Adrenal gland (tissue), 12 donors: ENCODE results near the gene ISY1. TPM values are rescaled to one million over a fixed set of nuclear protein-coding genes. Genes with fewer than 3 reads are reported as not detected.
A peak's percentile ranks its signal among the peaks of the same experiment; 100 is the strongest.

ENCODE experiments used
- DNase-seq, 7 donors: peaks; one replicate each; pipeline ENCODE4 v3.0.0-alpha.2; 2019 to 2020
- H3K27ac ChIP-seq, 5 donors: fragments of 200-600 bp; sonication (generic) in 4 of 5; 1 replicate in 3 of 5; 2 replicates in 2 of 5; pipeline versions ENCODE4 v1.5.1 to v1.8.0; 2016 to 2020; ENCODE audit warnings: mild to moderate bottlenecking in 1 of 5
- H3K27me3 ChIP-seq: fragments of 200-600 bp; 2 replicates; pipeline ENCODE4 v1.8.0; 2021
- H3K36me3 ChIP-seq, 2 donors: fragments of 200-600 bp; replicated peaks in 1 of 2; 1 replicate in 1 of 2; 2 replicates in 1 of 2; pipeline versions ENCODE4 v1.5.1 to v1.8.0; 2018 to 2022
- H3K4me1 ChIP-seq, 2 donors: fragments of 200-600 bp; replicated peaks in 1 of 2; 1 replicate in 1 of 2; 2 replicates in 1 of 2; pipeline versions ENCODE4 v1.5.1 to v1.8.0; 2018 to 2021
- H3K4me3 ChIP-seq, 4 donors: fragments of 200-600 bp; sonication (generic) in 3 of 4; one replicate each; pipeline ENCODE4 v1.5.1; 2016 to 2018
- H3K9me3 ChIP-seq, 3 donors: fragments of 200-600 bp; sonication (generic) in 1 of 3; replicated peaks in 1 of 3; 1 replicate in 2 of 3; 2 replicates in 1 of 3; pipeline versions ENCODE4 v1.5.1 to v1.8.0; 2016 to 2021
- CTCF ChIP-seq, 6 experiments: fragments of 450-650 bp in 4 of 6; fragments of 200-600 bp in 2 of 6; sonication (generic) in 1 of 6; IDR thresholded peaks; 1 replicate in 5 of 6; 2 replicates in 1 of 6; pipeline versions ENCODE4 v1.5.1 to v1.8.0; 2016 to 2021; ENCODE audit warnings: antibody characterized with exemption in 6 of 6, mild to moderate bottlenecking in 2 of 6, moderate library complexity in 1 of 6
- POLR2A ChIP-seq, 2 donors: fragments of 450-650 bp; IDR thresholded peaks; one replicate each; pipeline ENCODE4 v1.6.1; 2017; ENCODE audit warnings: antibody characterized with exemption in 2 of 2, mild to moderate bottlenecking in 2 of 2, moderate library complexity in 1 of 2
- WGBS, 4 donors: extraction: QIAGEN DNeasy Blood & Tissue Kit in 2 of 4; methylation state at CpG; one replicate each; pipeline versions ENCODE4 v1.1.5 to v1.1.7; 2013 to 2017; 5-methylcytosine and 5-hydroxymethylcytosine counted together
- intact Hi-C, 2 donors: fragments of 100-400 bp; cut with DNase I; formaldehyde crosslinking; loops; one replicate each; pipeline versions ENCODE4 v1.14.1 to v1.15.0; 2022 to 2023
- polyA plus RNA-seq, 3 donors: library from polyadenylated mRNA; stranded (reverse); fragments of 200-250 nt in 2 of 3; fragments of 350-450 nt in 1 of 3; fragmentation: Illumina TruSeq in 1 of 3; extraction: RNeasy Lipid Tissue Mini Kit (QIAGEN cat#74804) in 1 of 3; gene quantifications; one replicate each; pipeline ENCODE4 v1.2.3, GENCODE V29; 2013 to 2014
- total RNA-seq, 9 donors: library from RNA; depleted of rRNA in 4 of 9; stranded (reverse); fragments of >200 nt in 4 of 9; fragments of 120-200 nt in 1 of 9; fragmentation: NEBNext Ultra II Directional in 1 of 9; extraction: Animal tissue kit (Norgen Biotek cat#: 25700) in 1 of 9; gene quantifications; one replicate each; pipeline versions ENCODE4 v1.1.0 to v1.2.4, GENCODE V29; 2013 to 2023
- donor health status: healthy with polysubstance abuse.
- donor health status: Bipolar disorder and iron deficiency.
- donor health status: DM: yes; HTN: yes; CAD: no.
- donor health status: DM: no; HTN: no; CAD: no.
- donor health status: DM: no; HTN: no; CAD: no.
- donor health status: DM: yes; HTN: yes; CAD: no.

ISY1 gene
- total and polyA plus RNA-seq, 12 donors = 4.1 to 40.0 (median 26.1) TPM

- H3K27ac ChIP-seq = peak overlapping the region; percentile 84 to 99 (median 91)
- 0 to 1% (median 1%) methylated on average over 20 to 80 of the region's 80 CpGs for WGBS, 4 donors
- peak in 1 of 2 donors; percentile 54 for TF ChIP-seq POLR2A (IDR thresholded peaks at IDR 0.05)
- no peak for TF ChIP-seq CTCF (IDR thresholded peaks at IDR 0.05)
- H3K36me3 ChIP-seq = no peaks in the 10 kb centered on the region
- intact Hi-C loops = no loop called here
- H3K9me3 ChIP-seq = no peaks in the 10 kb centered on the region
- peak overlapping the region; percentile 70 to 96 (median 83) for H3K4me3 ChIP-seq
- peak in 2 of 7 donors; percentile 29 to 35 for DNase-seq
- H3K4me1 ChIP-seq = peaks cover 27 to 42% of the 10 kb centered on the region in 2 donors
- no peaks in the 10 kb centered on the region for H3K27me3 ChIP-seq
Observed at GRCh38 chr3:129121016-129121791, 39.7 kb downstream of the ISY1 start.

- no peaks in the 10 kb centered on the region for H3K9me3 ChIP-seq
- no peaks in the 10 kb centered on the region for H3K36me3 ChIP-seq
- TF ChIP-seq POLR2A (IDR thresholded peaks at IDR 0.05) = peak; percentile 58 to 83
- peak in 2 of 6 experiments; percentile 51 to 52 for TF ChIP-seq CTCF (IDR thresholded peaks at IDR 0.05)
- H3K27me3 ChIP-seq = no peaks in the 10 kb centered on the region
- H3K4me1 ChIP-seq = peaks cover 32 to 47% of the 10 kb centered on the region in 2 donors
- intact Hi-C loops = no loop called here
- peak; percentile 77 to 97 (median 93) for DNase-seq
- 1 to 2% (median 1%) methylated on average over 4 to 18 of the region's 18 CpGs for WGBS, 4 donors
- peak overlapping the region; percentile 70 to 96 (median 83) for H3K4me3 ChIP-seq
- peak overlapping the region; percentile 84 to 99 (median 91) for H3K27ac ChIP-seq
Observed at GRCh38 chr3:129120254-129121004, 40.4 kb downstream of the ISY1 start.

- DNase-seq = peak in 5 of 7 donors; percentile 38 to 73 (median 47)
Observed at GRCh38 chr3:129119365-129120100, 41.3 kb downstream of the ISY1 start.

More at GRCh38 chr3:129119365-129120100, 41.3 kb downstream of the ISY1 start:
- Histone ChIP-seq H3K9me3 (no peaks in the 10 kb centered on the region), H3K27me3 (no peaks in the 10 kb centered on the region), H3K27ac (peak overlapping the region; percentile 84 to 99 (median 91)), H3K4me3 (peak overlapping the region in 2 of 4 donors; percentile 70 to 96), H3K36me3 (no peaks in the 10 kb centered on the region), H3K4me1 (peaks cover 32 to 47% of the 10 kb centered on the region in 2 donors)
- WGBS, 4 donors = 23 to 30% (median 28%) methylated on average over 10 to 13 of the region's 13 CpGs
- TF ChIP-seq POLR2A (IDR thresholded peaks at IDR 0.05) (peak in 1 of 2 donors; percentile 20), CTCF (IDR thresholded peaks at IDR 0.05) (no peak)
- intact Hi-C loops = no loop called here
